Lower lobe of right lung (tissue), 2 donors: ENCODE data around the gene CD247. TPM values are rescaled to one million over a fixed set of nuclear protein-coding genes. Genes with fewer than 3 reads are reported as not detected.

ENCODE experiments used
- ATAC-seq, 2 donors: fragments of 200-7000 bp; cut with Tn5 transposase; one replicate each; pipeline ENCODE4 v1.9.1; 2020 to 2022; ENCODE audit warnings: mild to moderate bottlenecking in 2 of 2, moderate library complexity in 2 of 2
- DNase-seq: peaks from one replicate; pipeline ENCODE4 v3.0.0-alpha.2; 2020
- H3K27ac ChIP-seq: fragments of 200-600 bp; one replicate; pipeline ENCODE4 v1.8.0; 2022
- H3K27me3 ChIP-seq: fragments of 200-600 bp; one replicate; pipeline ENCODE4 v1.8.0; 2022; ENCODE audit warnings: low read depth
- H3K36me3 ChIP-seq: fragments of 200-600 bp; one replicate; pipeline ENCODE4 v1.8.0; 2022; ENCODE audit warnings: mild to moderate bottlenecking
- H3K4me1 ChIP-seq: fragments of 200-600 bp; one replicate; pipeline ENCODE4 v1.8.0; 2022
- H3K4me3 ChIP-seq: fragments of 200-600 bp; one replicate; pipeline ENCODE4 v1.8.0; 2022; ENCODE audit warnings: mild to moderate bottlenecking
- H3K9me3 ChIP-seq: fragments of 200-600 bp; one replicate; pipeline ENCODE4 v1.8.0; 2022
- CTCF ChIP-seq: fragments of 200-600 bp; IDR thresholded peaks from one replicate; pipeline ENCODE4 v1.8.0; 2022; ENCODE audit warnings: antibody characterized with exemption, mild to moderate bottlenecking
- intact Hi-C: fragments of 100-400 bp; cut with DNase I; formaldehyde crosslinking; loops from one replicate; pipeline ENCODE4 v1.11.0; 2022
- total RNA-seq: library from RNA; stranded (reverse); fragmentation: NEBNext Ultra II Directional; extraction: Animal tissue kit (Norgen Biotek cat#: 25700); gene quantifications from one replicate; pipeline ENCODE4 v1.2.1, GENCODE V29; 2021
- donor health status: DM: no; HTN: yes; CAD: no; lungs with severe emphysema.

CD247 gene
- total RNA-seq, 1 donor from 2014 or later, result 8.7 TPM

GRCh38 chr1:167432780-167433179, 85.5 kb downstream of the CD247 start:
- DNase-seq (no peak), ATAC-seq (no peak)
- TF ChIP-seq CTCF, result no peak
- Histone ChIP-seq H3K27ac (no peak overlapping the region), H3K27me3 (no peaks in the 10 kb centered on the region), H3K9me3 (no peaks in the 10 kb centered on the region), H3K36me3 (no peaks in the 10 kb centered on the region), H3K4me3 (no peak overlapping the region), H3K4me1 (no peaks in the 10 kb centered on the region)
- intact Hi-C loops, result no loop called here

- no peaks in the 10 kb centered on the region for H3K36me3 ChIP-seq
- ATAC-seq (no peak), DNase-seq (no peak)
- intact Hi-C loops, result no loop called here
- no peak overlapping the region for H3K27ac ChIP-seq
- H3K4me1 ChIP-seq, result no peaks in the 10 kb centered on the region
- TF ChIP-seq CTCF, result no peak
- no peaks in the 10 kb centered on the region for H3K27me3 ChIP-seq
- no peaks in the 10 kb centered on the region for H3K9me3 ChIP-seq
- no peak overlapping the region for H3K4me3 ChIP-seq
Measured at GRCh38 chr1:167431909-167432650, 86.2 kb downstream of the CD247 start.

- Histone ChIP-seq H3K4me3 (no peak overlapping the region), H3K4me1 (no peaks in the 10 kb centered on the region), H3K27me3 (no peaks in the 10 kb centered on the region), H3K9me3 (no peaks in the 10 kb centered on the region), H3K36me3 (no peaks in the 10 kb centered on the region), H3K27ac (no peak overlapping the region)
- intact Hi-C loops, result no loop called here
- no peak for TF ChIP-seq CTCF
- no peak for ATAC-seq
- no peak for DNase-seq
Measured at GRCh38 chr1:167431261-167431908, 86.9 kb downstream of the CD247 start.

GRCh38 chr1:167430849-167431242, 87.5 kb downstream of the CD247 start:
- Histone ChIP-seq H3K4me3 (no peak overlapping the region), H3K4me1 (no peaks in the 10 kb centered on the region), H3K27ac (no peak overlapping the region), H3K27me3 (no peaks in the 10 kb centered on the region), H3K9me3 (no peaks in the 10 kb centered on the region), H3K36me3 (no peaks in the 10 kb centered on the region)
- ATAC-seq (peak in 1 of 2 donors; percentile 43), DNase-seq (no peak)
- intact Hi-C loops, result no loop called here
- TF ChIP-seq CTCF, result no peak

GRCh38 chr1:167430134-167430848, 88.0 kb downstream of the CD247 start:
- Histone ChIP-seq H3K27me3 (no peaks in the 10 kb centered on the region), H3K36me3 (no peaks in the 10 kb centered on the region), H3K4me3 (no peak overlapping the region), H3K4me1 (no peaks in the 10 kb centered on the region), H3K27ac (no peak overlapping the region), H3K9me3 (no peaks in the 10 kb centered on the region)
- DNase-seq (no peak), ATAC-seq (peak in 1 of 2 donors; percentile 31)
- intact Hi-C loops, result no loop called here
- TF ChIP-seq CTCF, result no peak
